Stimulated activated CD8-positive, alpha-beta memory T cell treated with anti-CD3 and anti-CD28 coated beads, Interleukin-4, amount 100 ng/mL, for 48 hours (primary cell): ENCODE measurements around the gene BPTF.
"Not testable (repeated sequence)": the region's sequence is repeated elsewhere in the genome, so short reads cannot be mapped to it uniquely, and the experiment has no call there.

Source experiments
- DNase-seq: peaks from one replicate; pipeline ENCODE4 v3.0.0-alpha.2; 2020

The BPTF gene

DNA sequence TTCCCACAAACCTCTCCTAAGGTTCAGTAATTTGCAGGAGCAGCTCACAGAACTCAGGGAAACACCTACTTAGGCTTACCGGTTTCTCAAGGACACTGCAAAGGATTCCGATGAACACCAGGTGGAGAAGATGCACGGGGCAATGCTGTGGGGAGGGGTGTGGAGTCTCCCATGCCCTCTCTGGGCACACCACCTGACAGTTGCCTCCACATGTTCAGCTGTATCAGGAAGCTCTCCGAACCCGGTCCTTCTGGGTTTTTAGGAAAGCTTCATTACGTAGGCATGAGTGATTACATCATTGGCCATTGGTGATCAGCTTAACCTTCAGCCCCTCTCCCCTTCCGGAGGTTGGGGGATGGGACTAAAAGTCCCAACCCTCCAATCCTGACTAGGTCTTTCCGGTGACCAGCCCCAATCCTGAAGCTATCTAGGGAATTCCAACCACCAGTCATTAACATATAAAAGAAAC lies 149.3 kb downstream of the BPTF start:
- DNase-seq = no peak

DNA sequence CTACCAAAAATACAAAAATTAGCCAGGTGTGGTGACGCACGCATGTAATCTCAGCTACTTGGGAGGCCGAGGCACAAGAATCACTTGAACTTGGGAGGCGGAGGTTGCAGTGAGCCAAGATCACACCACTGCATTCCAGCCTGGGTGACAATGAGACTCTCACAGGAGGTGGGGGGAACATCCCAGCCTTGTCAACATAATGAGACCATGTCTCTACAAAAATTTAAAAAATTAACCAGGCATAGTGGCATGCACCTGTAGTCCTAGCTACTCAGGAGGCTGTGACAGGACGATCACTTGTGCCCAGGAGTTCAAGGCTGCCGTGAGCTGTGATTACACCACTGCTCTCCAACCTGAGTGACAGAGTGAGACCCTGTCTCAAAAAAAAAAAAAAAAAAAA lies 151.0 kb downstream of the BPTF start:
- DNase-seq = not testable (repeated sequence)

DNA sequence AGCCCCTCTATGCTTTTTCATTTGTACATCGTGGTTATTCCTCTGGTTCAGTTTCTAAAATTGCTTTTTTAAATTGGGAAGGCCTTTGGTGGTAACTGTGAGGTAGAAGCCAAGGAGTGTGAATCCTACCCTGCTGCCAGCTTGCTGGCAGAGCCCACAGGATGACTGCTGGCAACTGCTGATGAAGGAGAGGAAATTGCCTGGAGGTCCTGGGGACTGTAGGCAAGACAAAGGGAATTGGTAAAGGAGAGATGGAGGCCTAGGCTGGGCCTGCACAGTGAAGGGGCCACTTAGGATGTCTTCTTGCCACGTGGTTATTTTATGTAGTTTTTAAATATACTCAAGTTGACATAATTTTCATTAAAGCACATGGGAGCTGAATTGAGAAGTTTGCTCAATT lies 155.2 kb downstream of the BPTF start:
- DNase-seq = no peak

DNA sequence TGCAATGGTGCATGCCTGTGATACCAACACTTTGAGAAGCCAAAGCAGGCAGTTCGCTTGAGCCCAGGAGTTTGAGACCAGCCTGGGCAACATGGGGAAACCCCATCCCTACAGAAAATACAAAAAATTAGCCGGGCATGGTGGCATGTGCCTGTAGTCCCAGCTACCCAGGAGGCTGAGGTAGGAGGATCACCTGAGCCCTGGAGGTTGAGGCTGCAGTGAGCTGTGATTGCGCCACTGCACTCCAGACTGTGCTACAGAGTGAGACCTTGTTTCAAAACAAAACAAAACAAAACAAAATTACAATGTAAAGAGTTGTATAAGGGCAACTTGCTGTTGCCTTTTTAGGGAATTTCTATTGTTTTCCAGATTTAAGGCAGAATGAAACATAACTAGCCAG lies 155.6 kb downstream of the BPTF start:
- not testable (repeated sequence) for DNase-seq

DNA sequence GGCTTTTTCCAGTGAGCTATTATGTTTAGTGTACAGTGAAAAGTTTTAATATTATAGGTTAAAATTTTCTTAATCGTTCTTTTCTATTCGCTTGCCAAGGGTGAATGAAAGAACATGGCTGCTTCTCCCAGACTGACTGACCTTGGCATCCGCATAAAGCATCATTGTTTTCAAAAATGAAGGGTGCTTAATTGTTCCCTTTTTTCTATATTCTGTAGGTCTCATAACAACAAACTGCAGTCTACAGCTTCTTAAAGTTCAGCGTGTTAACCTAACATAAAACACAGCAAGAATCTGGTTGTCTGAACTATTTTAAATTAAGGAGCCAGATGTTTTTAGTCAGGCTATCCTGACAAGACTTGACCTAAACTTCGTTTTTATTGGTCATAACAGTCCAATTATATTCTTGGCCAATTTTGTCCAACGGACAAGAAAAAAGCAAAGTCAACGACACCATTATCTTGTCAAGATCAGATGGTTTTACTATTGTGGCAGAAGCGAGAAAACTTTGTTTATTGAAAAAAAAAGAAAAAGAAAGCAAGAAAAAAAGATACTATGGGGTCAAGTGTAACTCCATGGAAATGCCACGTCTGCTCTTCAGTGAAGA lies 156.8 kb downstream of the BPTF start:
- DNase-seq = no peak

DNA sequence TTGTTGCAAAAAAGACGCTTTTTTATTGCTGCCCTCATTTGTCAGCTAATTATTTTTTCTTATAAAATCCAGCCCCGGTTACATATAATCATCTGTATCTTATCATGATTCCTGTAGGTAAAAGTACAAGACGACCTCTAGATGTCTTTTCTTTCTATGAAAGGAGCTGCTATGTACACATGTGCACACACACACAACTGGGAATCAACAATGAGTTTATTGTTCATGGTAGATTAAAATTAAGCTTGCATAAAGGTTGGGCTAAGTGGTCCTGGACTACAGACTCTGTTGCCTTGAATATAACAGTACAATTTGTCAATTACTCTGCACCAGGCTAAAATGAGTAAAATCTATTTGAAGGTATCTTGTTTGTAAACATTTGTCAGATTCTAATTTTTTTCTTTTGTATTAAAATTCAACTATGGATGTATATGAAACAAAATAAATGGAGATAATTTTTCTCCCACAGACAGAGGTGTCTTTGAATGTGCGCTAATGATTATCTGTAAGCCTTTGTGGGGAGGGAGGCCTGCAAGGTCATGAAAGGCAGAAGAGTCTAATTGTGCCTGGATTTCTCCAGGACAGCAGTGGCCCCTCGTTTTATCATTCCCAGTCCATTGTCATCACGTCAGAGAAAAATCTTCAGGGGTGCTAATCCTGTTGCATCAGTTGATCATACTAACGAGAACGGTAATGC lies 157.5 kb downstream of the BPTF start:
- DNase-seq = no peak

DNA sequence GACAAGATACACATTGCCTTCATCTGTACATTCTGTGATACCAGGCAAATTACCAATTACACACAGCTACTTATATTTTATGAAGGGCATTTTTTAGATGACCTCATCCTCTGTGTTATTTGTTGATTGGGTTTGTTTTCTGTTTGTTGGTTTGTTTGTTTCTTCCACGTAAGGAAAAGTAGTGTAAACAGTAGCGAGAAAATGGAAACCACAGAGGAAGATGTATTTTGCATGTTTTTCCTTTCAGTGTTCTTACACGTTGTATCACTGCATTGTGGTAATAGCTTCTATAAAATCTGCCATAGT lies 158.0 kb downstream of the BPTF start:
- no peak for DNase-seq

DNA sequence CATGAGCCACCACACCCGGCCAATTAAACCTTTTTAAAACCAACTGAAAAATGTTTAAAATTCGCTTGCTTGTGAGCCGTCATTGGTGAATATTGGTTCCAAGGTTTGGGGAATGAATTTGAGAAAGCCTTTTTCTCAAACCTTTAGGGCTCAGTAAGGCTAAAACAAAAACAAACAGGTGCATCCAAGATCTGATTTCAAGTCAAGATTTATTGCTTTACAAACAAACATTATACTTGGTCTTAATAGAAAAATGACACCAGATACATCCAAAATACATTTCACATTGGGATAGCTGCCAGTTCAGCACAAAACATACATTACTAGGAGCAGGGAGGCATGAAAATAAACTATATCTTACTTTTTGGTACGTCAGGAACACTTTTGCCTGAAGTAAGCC lies 165.6 kb downstream of the BPTF start:
- DNase-seq = no peak

DNA sequence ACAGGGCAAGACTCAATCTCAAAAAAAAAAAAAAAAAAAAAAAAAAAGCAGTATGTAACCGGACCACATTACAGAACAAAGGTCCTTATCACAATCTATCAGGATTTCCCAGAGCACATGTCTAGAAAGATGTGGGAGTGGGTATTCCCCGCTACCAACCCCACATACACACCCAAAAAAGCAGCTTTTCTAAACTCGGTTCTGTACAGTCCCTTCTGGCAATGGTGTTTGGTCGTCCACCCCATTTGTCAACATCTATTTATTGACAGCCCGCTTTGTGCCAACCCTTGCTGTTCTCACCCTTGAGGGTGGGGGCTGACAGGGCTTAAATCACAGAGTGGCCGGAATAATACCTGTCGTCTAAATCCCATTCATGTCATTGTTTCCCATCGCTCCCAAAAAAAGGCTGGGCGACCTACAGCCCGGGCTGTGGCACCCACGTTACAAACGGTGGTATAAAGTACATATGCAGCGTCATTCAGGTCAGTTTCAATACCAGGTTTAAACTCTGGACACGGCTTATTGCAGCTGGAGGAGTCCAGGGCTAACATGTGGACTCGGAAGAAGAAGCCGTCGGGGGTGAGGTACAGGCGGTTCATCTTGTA lies 167.3 kb downstream of the BPTF start:
- no peak for DNase-seq

DNA sequence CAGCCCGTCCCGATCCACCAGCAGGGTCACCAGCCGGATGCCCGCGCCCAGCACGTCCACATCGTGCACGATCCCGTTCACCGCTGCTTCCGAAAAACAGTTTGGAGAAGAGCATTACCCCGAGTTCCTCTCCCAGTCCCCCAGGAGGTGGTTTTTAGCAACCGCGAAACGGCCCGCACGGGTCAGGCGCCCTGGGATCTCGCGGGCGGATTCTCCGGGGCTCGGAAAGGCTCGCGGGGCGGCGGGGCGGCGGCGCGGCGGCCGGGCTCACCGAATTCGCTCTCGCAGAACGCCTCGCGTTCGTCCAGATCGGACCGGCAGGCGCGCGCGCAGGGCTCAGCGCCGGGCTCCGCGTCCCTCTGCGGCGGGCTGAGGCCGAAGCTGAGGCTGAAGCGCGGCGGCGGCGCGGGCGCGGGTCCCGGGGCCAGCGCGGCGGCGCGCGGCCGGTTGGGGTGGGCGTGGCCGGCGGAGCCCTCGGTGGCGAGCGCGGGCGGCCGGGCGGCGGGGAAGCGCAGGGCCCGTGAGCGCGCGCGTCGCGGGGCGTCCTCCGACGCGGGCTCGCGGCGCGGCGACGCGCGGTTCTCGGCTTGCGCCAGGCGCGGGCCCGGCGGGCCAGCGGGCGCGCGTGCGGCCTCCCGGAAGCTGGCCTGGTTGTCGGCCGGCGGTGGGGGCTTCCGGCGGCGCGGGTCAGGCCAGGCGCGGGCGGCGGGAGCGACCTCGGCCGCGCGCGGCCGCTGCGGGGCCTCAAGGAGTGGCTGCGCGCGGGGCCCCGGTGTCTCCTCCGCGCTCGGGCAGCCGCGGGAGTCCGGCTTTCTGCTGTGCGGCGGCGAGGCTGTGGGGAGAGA lies 168.1 kb downstream of the BPTF start:
- DNase-seq = peak; percentile 78

DNA sequence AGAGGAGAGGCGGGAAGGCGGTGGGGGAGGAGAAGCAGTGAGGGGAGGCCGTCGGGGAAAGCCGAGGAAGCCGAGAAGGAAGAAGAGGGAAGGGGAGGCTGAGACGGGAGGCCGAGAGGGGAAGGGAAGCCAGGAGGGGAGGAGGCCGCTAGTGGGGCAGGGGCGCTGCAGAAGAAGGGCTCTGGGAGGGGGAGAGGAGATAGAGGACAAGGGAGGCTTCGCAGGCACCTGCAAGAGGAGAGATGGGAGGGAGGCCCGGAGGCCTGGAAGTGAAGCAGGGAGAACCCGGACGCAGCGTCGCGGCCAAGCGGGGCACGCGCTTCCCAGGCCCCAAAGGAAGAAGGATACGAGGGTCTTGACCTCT lies 168.7 kb downstream of the BPTF start:
- DNase-seq = no peak

DNA sequence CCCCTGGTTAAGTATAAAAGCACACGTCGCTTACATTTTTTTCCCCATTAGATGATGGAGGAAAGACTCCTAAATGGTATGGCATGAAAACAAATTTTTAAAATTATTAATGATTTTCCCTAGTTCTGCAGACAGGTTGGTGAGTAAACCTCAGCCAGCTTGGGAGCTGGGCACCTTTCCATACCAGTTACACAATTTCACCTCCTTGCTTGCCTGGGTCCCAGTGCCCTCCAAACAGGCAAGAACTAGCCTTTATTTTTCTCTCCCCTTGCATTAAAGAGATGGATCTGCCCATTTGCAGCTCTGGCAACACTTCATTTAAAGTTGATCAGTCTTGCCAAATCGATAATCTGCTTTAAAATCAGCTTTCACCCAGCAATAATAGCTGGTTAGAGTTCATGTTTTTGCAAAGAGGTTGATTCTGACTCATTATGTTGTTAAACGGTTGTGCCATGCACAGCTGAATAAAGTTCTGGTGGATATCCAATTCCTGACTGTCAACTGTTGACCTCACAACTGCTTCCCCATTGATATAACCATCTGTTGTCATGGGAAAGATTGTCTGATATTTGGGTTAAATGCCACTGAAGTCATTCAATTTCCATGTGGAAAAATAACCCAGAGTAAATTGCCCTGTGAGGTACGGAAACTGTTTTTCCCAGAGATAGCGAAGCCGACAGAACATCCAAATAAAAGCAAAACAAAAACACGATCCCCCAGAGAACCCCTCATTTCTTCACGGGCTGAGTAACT lies 169.7 kb downstream of the BPTF start:
- peak; percentile 22 for DNase-seq

DNA sequence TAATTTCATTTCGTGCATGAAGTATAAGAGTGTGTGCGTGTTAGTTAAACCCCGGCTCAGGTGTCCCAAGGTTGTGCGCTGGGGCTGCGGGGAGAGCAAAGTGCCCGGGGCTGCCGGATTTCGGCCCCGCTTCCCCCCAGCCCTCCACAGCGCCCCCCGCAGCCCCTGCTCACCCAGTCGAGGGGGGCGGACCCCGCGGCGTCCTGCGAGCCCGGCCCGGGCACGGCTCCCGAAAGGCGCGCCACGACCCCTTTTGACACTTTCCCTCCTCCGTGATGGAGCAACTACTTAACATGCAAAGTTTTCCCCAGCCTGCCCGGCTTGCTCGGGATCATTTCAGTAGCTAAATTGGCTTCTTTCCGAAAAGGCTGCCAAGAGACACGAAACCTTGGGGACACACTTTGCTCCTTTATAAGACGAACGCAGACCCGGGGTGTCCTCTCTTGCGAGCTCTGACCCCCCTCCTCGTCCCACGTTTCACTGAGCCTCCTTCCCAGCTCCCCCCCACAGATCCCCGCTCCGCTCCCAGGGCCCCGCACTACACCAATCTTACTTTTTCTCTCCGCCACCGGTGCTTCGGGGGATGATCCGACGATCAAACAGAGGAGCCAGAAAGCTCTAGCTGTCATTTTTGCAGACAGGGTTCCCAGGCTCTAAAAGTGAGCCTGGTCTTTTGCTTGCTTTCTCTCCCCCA lies 170.4 kb downstream of the BPTF start:
- DNase-seq = peak; percentile 55

DNA sequence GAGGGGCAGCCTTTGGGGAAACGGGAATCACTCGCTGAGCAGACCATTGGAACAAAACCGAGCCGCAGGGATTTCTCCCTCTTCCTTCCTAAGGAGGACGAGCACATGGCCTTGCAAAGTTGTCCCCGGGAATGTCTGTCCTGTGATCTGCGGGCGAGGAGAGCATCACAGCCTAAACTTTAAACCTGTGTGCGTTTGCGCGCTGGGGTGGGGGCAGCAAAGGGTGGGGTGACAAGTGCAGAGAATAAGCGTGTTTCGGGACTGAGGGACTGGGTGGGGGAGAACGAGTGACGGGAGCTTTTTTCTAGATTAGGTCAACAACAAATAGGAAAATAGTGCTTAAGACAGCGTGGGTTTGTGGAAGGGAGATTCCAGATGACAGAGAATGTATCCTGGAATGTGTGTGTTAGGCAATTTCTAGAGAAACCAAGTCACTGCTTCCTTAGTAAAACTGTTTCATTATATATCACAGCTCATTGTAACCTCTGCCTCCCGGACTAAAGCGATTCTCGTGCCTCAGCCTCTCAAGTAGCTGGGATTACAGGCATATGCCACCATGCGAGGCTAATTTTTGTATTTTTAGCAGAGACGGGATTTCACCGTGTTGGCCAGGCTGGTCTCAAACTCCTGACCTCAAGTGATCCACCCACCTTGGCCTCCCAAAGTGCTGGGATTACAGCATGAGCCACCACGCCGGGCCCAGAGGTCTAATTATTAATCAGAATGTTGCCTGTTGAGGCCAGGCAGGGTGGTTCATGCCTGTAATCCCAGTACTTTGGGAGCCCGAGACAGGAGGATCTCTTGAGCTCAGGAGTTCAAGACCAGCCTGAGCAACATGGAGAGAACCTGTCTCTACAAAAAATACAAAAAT lies 171.2 kb downstream of the BPTF start, which contains the start of gene C17orf58:
C17orf58 (minus strand) TSS at position 169 of the 871 bp plus-strand sequence. CDS start 271 bp downstream, outside the sequence.
- peak; percentile 58 for DNase-seq

DNA sequence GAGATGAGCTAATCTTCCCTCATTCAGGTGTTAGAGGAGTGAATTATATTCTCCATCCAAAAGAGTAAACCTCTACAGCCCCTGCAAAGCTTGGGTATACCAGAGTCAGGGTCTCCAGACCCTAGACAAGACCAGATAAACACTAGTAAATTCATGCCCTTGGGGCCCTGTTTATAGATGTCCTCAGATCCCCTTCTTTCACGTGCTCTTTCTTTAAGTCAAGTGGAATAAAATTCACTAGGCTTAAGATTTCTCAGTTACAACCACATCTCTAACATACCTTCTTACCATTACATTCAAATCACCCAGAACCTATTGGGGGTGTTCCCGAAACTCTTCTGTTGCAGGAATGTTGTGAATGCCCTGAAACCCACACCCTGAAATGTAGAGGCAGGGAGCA lies 173.2 kb downstream of the BPTF start:
- DNase-seq = peak; percentile 18

DNA sequence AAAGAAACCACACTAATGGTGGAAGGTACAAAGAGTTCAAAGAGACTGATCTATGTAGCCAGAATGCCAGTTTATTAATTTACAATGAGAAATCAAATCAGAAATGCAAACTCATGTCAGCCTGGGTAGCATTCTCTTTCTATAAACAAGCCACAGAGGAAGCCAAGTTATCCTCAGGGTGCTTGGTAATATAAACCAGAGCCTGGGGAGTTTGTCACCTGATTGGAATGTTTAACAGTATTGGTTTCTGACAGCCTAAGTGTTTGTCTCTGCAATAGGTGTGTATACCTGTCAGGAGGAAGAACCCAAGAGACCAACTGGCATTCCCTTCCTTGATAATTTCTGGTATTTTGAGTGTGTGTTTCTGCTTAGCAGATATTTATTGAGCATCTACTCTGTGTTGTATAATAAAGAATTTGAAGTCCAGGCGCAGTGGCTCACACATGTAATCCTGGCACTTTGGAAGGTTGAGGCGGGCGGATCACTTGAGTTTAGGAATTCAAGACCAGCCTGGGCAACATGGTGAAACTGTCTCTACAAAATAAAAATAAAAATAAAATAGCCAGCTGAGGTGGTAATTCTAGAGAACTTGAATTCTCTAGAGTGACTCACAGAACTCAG lies 174.1 kb downstream of the BPTF start:
- DNase-seq = no peak

DNA sequence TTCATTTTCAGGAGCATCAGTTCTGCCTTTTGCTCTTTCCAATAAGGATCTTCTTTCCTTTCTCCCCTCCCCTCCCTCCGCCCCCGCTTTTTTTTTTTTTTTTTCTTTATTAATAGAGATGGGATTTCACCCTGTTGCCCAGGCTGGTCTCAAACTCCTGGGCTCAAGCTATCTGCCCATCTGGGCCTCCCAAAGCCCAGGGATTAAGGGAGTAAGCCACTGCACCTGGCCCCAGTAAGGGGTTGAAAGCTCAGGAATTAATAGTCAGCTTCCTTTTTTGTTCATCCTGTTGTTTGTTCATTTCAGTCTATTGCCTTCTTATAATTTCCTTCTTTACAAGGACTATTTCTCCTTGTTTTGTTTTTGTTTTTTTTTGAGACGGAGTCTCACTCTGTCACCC lies 178.9 kb downstream of the BPTF start:
- DNase-seq = no peak

DNA sequence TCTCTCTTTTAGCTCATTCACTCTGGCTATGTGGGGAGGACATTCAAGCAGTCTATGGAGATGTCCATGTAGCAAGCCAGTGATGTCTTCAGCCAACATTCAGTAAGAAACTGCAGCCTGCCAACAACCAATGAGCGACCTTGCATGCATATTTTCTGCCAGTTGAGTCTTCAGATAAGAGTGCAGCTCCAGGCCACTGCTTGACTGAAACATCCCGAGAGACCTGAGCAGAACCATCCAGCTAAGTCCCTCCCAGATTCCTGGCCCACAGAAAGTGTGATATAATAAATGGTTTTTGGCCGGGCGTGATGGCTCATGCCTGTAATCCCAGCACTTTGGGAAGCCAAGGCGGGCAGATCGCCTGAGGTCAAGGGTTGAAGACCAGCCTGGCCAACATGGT lies 181.5 kb downstream of the BPTF start:
- no peak for DNase-seq

DNA sequence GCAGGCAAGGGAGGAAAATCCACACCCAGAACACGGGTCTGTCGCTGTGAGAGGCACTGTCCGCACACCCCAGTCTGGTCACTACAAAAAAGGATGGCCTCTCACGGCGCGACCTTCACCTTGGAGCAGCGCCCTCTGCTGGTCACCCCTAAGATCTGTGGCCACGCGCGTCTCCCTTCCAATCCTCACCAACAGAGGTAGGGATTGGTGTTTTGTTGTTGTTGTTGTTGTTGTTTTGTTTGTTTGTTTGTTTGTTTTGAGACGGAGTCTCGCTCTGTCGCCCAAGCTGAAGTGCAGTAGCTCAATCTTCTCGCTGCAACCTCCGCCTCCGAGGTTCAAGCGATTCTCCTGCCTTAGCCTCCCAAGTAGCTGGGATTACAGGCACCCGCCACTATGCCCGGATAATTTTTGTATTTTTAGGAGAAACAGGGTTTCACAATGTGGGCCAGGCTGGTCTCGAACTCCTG lies 185.9 kb downstream of the BPTF start:
- DNase-seq = peak; percentile 87

DNA sequence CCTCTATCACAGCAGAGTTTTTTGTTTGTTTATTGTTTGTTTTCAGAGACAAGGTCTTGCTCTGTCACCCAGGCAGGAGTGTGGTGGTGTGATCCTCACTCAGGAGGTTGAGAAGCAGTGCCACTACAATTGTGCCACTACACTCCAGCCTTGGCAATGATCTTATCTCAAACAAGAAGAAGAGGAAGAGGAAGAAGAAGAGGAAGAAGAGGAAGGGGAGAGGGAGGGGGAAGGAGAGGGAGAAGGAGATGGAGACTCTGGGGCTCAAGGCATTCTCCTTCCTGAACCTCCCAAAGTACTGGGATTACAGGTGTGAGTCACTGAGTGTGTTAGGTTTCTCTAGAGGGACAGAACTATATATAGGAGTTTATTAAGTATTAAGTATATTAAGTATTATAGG lies 188.1 kb downstream of the BPTF start:
- no peak for DNase-seq
